Ascending aorta (tissue), 2 donors: ENCODE results near the gene ID2. TPM values are rescaled to one million over a fixed set of nuclear protein-coding genes. Genes with fewer than 3 reads are reported as not detected.

Experiments used
- DNase-seq, 2 donors: peaks; one replicate each; pipeline ENCODE4 v3.0.0-alpha.2; 2019; ENCODE audit warnings: low spot score in 2 of 2
- H3K27ac ChIP-seq, 2 donors: fragments of 200-600 bp; sonication (generic); one replicate each; pipeline ENCODE4 v1.5.1; 2016 to 2017; ENCODE audit warnings: mild to moderate bottlenecking in 1 of 2
- H3K27me3 ChIP-seq: fragments of 200-600 bp; sonication (generic); one replicate; pipeline ENCODE4 v1.5.1; 2017
- H3K36me3 ChIP-seq, 2 donors: fragments of 200-600 bp; sonication (generic); one replicate each; pipeline ENCODE4 v1.5.1; 2016
- H3K4me1 ChIP-seq, 2 donors: fragments of 200-600 bp; sonication (generic); one replicate each; pipeline ENCODE4 v1.5.1; 2016 to 2017; ENCODE audit warnings: mild to moderate bottlenecking in 1 of 2
- H3K4me3 ChIP-seq, 2 donors: fragments of 200-600 bp; sonication (generic); one replicate each; pipeline ENCODE4 v1.5.1; 2016 to 2017; ENCODE audit warnings: mild to moderate bottlenecking in 1 of 2
- H3K9me3 ChIP-seq, 2 donors: fragments of 200-600 bp; sonication (generic); one replicate each; pipeline ENCODE4 v1.5.1; 2016
- intact Hi-C: fragments of 100-400 bp; cut with DNase I; formaldehyde crosslinking; loops from one replicate; pipeline ENCODE4 v1.15.1; 2023
- total RNA-seq: library from RNA; depleted of rRNA; stranded (reverse); fragments of >200 nt; gene quantifications from one replicate; pipeline ENCODE4 v1.1.0, GENCODE V29; 2016
- TF ChIP-seq, protein P1 (sequence below), 3 experiments: fragments of 200-600 bp in 2 of 3; fragments of 450-650 bp in 1 of 3; sonication (generic) in 2 of 3; IDR thresholded peaks; one replicate each; pipeline ENCODE4 v1.5.1; 2016 to 2019; ENCODE audit warnings: antibody characterized with exemption in 3 of 3, mild to moderate bottlenecking in 1 of 3, moderate library complexity in 1 of 3

The ID2 gene
- total RNA-seq, 1 donor from 2014 or later: 752 TPM

DNA sequence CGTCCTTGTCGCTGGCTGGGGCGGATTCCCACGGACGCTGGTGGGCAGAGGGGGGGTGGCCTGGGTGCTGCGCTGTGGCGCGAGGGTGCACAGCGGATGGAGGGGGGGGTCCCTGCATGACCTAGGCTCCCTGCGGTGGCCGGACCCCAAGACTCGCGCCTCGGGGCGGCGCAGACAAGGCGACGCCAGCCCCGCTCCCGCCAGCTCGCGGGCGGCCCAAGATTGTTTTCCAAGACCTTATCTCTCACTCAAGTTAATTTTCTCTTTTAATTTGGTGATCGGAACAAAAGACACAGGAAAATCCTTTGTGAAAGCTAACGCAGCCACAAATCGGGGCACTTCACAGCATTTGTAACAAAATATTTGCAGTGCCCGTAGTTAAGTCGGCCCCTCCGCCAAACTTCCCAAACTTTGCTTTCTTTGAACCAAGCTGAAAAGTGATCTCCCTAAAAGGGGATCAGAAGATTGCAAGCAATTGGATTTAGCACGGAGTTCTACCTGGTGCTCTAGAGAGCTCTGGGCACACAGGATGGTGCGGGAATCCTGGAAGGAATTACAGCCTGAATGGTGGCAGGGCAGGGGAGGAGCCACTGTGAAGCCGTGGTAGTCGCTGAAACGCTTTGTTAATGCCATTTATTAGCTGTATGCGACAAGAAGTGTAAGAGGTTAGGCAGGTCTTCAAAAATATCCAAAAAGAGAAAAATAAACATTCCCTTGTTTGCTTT, 4.8 kb upstream of the ID2 start:
- Histone ChIP-seq H3K36me3 (no peaks in the 10 kb centered on the region), H3K4me3 (peak overlapping the region; percentile 46 to 82), H3K27ac (peak overlapping the region; percentile 89 to 99), H3K4me1 (peaks cover 5 to 9% of the 10 kb centered on the region in 2 donors), H3K9me3 (peaks cover 5 to 7% of the 10 kb centered on the region in 2 donors), H3K27me3 (no peaks in the 10 kb centered on the region)
- intact Hi-C loops: loop anchor here (5.0 to 10.0 kb wide), 4 partner anchors 95 to 1365 kb away; partner anchors contain the start of genes KLF11 and MBOAT2
- TF ChIP-seq, protein P1, sequence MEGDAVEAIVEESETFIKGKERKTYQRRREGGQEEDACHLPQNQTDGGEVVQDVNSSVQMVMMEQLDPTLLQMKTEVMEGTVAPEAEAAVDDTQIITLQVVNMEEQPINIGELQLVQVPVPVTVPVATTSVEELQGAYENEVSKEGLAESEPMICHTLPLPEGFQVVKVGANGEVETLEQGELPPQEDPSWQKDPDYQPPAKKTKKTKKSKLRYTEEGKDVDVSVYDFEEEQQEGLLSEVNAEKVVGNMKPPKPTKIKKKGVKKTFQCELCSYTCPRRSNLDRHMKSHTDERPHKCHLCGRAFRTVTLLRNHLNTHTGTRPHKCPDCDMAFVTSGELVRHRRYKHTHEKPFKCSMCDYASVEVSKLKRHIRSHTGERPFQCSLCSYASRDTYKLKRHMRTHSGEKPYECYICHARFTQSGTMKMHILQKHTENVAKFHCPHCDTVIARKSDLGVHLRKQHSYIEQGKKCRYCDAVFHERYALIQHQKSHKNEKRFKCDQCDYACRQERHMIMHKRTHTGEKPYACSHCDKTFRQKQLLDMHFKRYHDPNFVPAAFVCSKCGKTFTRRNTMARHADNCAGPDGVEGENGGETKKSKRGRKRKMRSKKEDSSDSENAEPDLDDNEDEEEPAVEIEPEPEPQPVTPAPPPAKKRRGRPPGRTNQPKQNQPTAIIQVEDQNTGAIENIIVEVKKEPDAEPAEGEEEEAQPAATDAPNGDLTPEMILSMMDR (IDR thresholded peaks at IDR 0.05): no peak
- DNase-seq: no peak

DNA sequence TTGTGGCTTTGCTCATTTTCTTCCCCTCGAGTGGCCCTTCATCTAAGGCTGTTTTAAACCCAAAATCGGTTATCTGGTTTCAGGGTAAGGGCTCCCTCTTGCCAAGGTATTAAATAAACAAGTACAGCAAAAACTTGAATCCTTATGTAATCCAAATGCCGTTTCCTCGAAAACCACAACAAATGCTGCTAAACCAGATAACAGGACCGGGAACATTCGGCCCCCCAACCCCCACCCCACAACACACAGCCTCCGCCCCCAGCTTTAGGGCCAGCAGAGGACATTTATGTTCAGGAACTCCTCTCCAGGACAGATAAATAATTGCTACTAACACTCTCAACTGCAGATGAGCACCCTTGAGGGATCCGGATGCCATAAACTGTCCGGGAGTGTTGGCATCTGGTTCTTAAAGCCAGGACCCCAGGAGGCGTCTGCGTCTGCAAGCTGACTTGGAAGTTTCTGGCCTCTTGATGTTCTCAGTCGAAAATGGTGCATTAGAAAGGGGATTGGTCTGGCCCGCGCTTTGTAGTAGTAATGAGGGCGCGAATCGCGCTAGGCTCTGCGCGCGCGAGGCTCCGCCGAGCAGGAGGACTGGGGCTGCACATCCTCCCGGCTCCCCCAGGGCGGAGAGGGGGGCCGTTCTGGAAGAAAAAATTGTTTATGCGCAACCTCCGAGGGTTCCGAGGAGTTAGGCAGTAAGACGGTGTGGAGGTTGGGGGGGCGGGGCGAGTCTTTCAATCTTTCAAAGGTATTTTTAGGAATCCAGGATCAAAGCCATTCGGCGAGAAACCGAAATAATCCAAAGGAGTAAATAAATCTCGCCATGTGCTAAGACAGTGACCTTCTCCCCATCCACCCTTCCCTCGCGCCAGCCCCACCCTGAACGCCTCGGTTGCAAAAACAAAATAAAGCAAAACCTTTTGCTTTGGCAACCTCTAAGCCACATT, 3.9 kb upstream of the ID2 start:
- TF ChIP-seq, protein P1 (IDR thresholded peaks at IDR 0.05): peak in 1 of 3 experiments; percentile 9
- DNase-seq: peak in 1 of 2 donors; percentile 80
- Histone ChIP-seq H3K36me3 (no peaks in the 10 kb centered on the region), H3K4me3 (peak overlapping the region; percentile 46 to 82), H3K9me3 (peaks cover 5 to 7% of the 10 kb centered on the region in 2 donors), H3K27me3 (no peaks in the 10 kb centered on the region), H3K27ac (peak overlapping the region; percentile 89 to 99), H3K4me1 (peaks cover 5 to 9% of the 10 kb centered on the region in 2 donors)
- intact Hi-C loops: loop anchor here (2.0 to 10.0 kb wide), 7 partner anchors 96 to 1364 kb away; partner anchors contain the start of genes KLF11 and MBOAT2

DNA sequence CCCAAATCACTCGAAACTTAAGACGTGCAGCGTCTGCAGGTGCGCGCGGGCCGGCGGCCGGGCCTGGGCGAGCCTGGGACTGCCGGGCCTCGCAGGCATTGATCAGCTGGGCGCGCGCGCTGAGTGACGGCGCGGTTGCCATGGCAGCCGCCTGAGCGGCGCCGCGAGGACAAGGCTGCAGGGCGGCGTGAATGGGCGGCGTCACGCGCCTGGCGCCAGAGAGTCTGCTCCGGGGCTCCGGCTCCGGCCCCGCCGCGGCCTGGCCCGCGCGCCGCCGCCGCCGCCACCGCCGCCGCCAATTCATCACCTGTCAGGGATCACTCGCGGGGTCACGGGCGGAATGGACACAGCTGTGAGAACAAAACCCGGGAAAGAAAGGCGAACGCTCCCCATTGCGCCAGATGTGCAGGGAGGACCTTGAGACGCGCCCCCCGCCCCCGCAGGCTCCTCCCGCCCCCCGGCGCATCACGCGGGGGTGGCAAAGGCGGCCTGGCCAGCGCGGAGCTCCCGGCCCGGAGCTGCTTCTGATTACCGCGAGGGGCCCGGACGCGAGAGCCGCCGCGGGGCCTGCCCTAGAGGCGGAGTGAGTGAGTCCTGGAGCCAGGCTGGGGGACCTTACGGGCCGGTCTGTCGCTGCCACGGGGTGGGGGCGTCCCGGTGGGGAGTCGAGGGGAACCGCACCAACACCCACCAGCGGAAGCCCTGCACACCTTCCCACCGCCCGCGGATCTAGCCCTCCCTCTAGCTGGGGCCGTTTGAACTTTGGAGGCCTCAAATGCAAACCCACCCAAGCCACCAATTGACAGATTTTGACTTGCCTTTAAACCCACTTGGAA, 2.9 kb upstream of the ID2 start:
- Histone ChIP-seq H3K36me3 (no peaks in the 10 kb centered on the region), H3K4me3 (peak overlapping the region; percentile 46 to 82), H3K27ac (peak overlapping the region; percentile 99 to 100), H3K27me3 (no peaks in the 10 kb centered on the region), H3K4me1 (peaks cover 5 to 9% of the 10 kb centered on the region in 2 donors), H3K9me3 (peaks cover 4 to 5% of the 10 kb centered on the region in 2 donors)
- intact Hi-C loops: loop anchor here (2.0 to 10.0 kb wide), 7 partner anchors 97 to 1363 kb away; partner anchors contain the start of genes KLF11 and MBOAT2
- TF ChIP-seq, protein P1 (IDR thresholded peaks at IDR 0.05): peak in 1 of 3 experiments; percentile 13
- DNase-seq: peak; percentile 75 to 98

DNA sequence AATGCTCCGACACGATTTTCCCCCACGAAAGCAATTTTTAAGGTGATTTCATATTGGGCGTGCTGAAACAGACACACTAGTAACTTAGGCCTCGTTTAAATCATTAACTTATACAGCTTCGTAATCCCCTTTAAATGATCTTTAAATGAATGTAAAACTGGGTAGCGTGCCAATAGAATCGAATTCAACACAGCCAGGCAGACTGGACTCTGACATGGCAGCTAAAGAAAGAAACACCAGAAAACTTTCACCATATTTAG, 2.4 kb upstream of the ID2 start:
- intact Hi-C loops: loop anchor here (2.0 to 10.0 kb wide), 7 partner anchors 97 to 1363 kb away; partner anchors contain the start of genes KLF11 and MBOAT2
- peak overlapping the region; percentile 99 to 100 for H3K27ac ChIP-seq
- no peaks in the 10 kb centered on the region for H3K27me3 ChIP-seq
- TF ChIP-seq, protein P1 (IDR thresholded peaks at IDR 0.05): no peak
- H3K36me3 ChIP-seq: no peaks in the 10 kb centered on the region
- H3K9me3 ChIP-seq: no peaks in the 10 kb centered on the region
- H3K4me3 ChIP-seq: peak overlapping the region; percentile 46 to 82
- peaks cover 5 to 9% of the 10 kb centered on the region in 2 donors for H3K4me1 ChIP-seq
- no peak for DNase-seq
